ENCODE data around the gene OTULIN.
A peak's percentile ranks its signal among the peaks of the same experiment; 100 is the strongest.

The OTULIN gene

GRCh38 chr5:14685757-14686156 lies 21.2 kb downstream of the OTULIN start:
- no peak overlapping the region for H3K4me3 ChIP-seq (ENCODE audit: low read depth, low read length)
- peaks cover 69 to 77% of the 10 kb centered on the region in 2 experiments for H3K36me3 ChIP-seq (ENCODE audit: control insufficient read depth in 2 of 2, insufficient read depth in 1 of 2, low read length in 2 of 2)
- ChIA-PET CTCF (interaction anchor here (0.6 to 4.4 kb wide), 21 partner anchors 9 to 1409 kb away, joined by 3 to 30 read pairs (median 4); no protein-coding TSS in a partner anchor), POLR2A (interaction anchor here (1.1 kb wide), 1 partner anchor 14 kb away, joined by 3 read pairs; no protein-coding TSS in a partner anchor)
- H3K4me1 ChIP-seq (ENCODE audit: control insufficient read depth, insufficient read depth, low read length) = no peaks in the 10 kb centered on the region
- no peak overlapping the region for H3K27ac ChIP-seq (ENCODE audit: extremely low read depth, low read depth, low read length)
- no peaks in the 10 kb centered on the region; the same call in 1 of the 2 replicates for H3K9me3 ChIP-seq (ENCODE audit: control insufficient read depth, insufficient read depth, low read depth, low read length)
- TF ChIP-seq ZNF2 (tag by site-specific recombination; IDR thresholded peaks at IDR 0.05) = peak; percentile 62; the same call in 1 of the 2 replicates
- no peak for TF ChIP-seq ZIC2 (tag by site-specific recombination; IDR thresholded peaks at IDR 0.05)
- no peak for TF ChIP-seq SP7 (tag by site-specific recombination; IDR thresholded peaks at IDR 0.05)
- no peak for TF ChIP-seq ZNF610 (tag by site-specific recombination; IDR thresholded peaks at IDR 0.05; ENCODE audit: borderline replicate concordance)
- TF ChIP-seq HIC1 (tag by site-specific recombination; IDR thresholded peaks at IDR 0.05) = no peak
- TF ChIP-seq CTCF (tag by site-specific recombination; IDR thresholded peaks at IDR 0.05) = peak; percentile 49; the same call in 1 of the 2 replicates
- no peak for TF ChIP-seq ZNF473 (tag by site-specific recombination; IDR thresholded peaks at IDR 0.05)
- no peak for TF ChIP-seq ZNF639 (tag by site-specific recombination; IDR thresholded peaks at IDR 0.05)
- no peak for TF ChIP-seq MZF1 (tag by site-specific recombination; IDR thresholded peaks at IDR 0.05; ENCODE audit: borderline replicate concordance)
- no peak for TF ChIP-seq ZNF621 (tag by site-specific recombination; IDR thresholded peaks at IDR 0.05)
- no peak for TF ChIP-seq ZNF132 (tag by site-specific recombination; IDR thresholded peaks at IDR 0.05; ENCODE audit: borderline replicate concordance)
- TF ChIP-seq BCL11B (tag by site-specific recombination; IDR thresholded peaks at IDR 0.05; ENCODE audit: low read depth) = no peak
- no peak for TF ChIP-seq ZNF26 (tag by site-specific recombination; IDR thresholded peaks at IDR 0.05)
- no peak for TF ChIP-seq BCL11A (tag by site-specific recombination; IDR thresholded peaks at IDR 0.05; ENCODE audit: low read depth)
- no peak for TF ChIP-seq ZNF112 (tag by site-specific recombination; IDR thresholded peaks at IDR 0.05)
- TF ChIP-seq ZNF600 (tag by site-specific recombination; IDR thresholded peaks at IDR 0.05) = 0 out of 2 replicates have a peak, but pooled peaks have one; percentile 20
- TF ChIP-seq KLF17 (tag by site-specific recombination; IDR thresholded peaks at IDR 0.05) = no peak
- TF ChIP-seq ZNF23 (tag by site-specific recombination; IDR thresholded peaks at IDR 0.05; ENCODE audit: borderline replicate concordance) = no peak
- TF ChIP-seq ZNF654 (tag by site-specific recombination; IDR thresholded peaks at IDR 0.05; ENCODE audit: low read depth) = peak; percentile 63
- TF ChIP-seq EGR2 (tag by site-specific recombination; IDR thresholded peaks at IDR 0.05; ENCODE audit: low read depth) = peak; percentile 90
- no peak for TF ChIP-seq ZNF704 (tag by site-specific recombination; IDR thresholded peaks at IDR 0.05)
- TF ChIP-seq SCRT2 (tag by site-specific recombination; IDR thresholded peaks at IDR 0.05) = peak; percentile 88
- TF ChIP-seq ZNF777 (tag by site-specific recombination; IDR thresholded peaks at IDR 0.05; ENCODE audit: borderline replicate concordance) = no peak
- no peak for TF ChIP-seq ZNF239 (tag by site-specific recombination; IDR thresholded peaks at IDR 0.05)
- no peak for TF ChIP-seq SETDB1 (IDR thresholded peaks at IDR 0.05; ENCODE audit: insufficient read length, low read length)
- no peak for TF ChIP-seq KLF9 (tag by site-specific recombination; IDR thresholded peaks at IDR 0.05; ENCODE audit: low read depth)
- no peak for TF ChIP-seq ZSCAN16 (tag by site-specific recombination; IDR thresholded peaks at IDR 0.05)
- peak; percentile 69; the same call in 1 of the 2 replicates for TF ChIP-seq SCRT1 (tag by site-specific recombination; IDR thresholded peaks at IDR 0.05; ENCODE audit: borderline replicate concordance)
- TF ChIP-seq ZNF324 (tag by site-specific recombination; IDR thresholded peaks at IDR 0.05) = no peak
- peak; percentile 92 for TF ChIP-seq ZFHX2 (tag by site-specific recombination; conservative IDR thresholded peaks at IDR 0.05)
- no peak for TF ChIP-seq ZNF837 (tag by site-specific recombination; IDR thresholded peaks at IDR 0.05)
